Type B pancreatic cell (in vitro differentiated cells): ENCODE measurements around the gene HPGDS. TPM values are rescaled to one million over a fixed set of nuclear protein-coding genes. Genes with fewer than 3 reads are reported as not detected.

Experiments
- DNase-seq: peaks from one replicate; pipeline ENCODE4 v3.0.0; 2021; ENCODE audit warnings: mixed read lengths; ENCODE audit not compliant: unreplicated experiment; ENCODE audit errors: extremely low spot score
- H3K27ac Mint-ChIP-seq: 2 replicates; pipeline ENCODE4 v1.8.0; 2021; ENCODE audit warnings: mild to moderate bottlenecking, mixed read lengths
- H3K27me3 Mint-ChIP-seq: 2 replicates; pipeline ENCODE4 v1.8.0; 2021; ENCODE audit warnings: mixed read lengths
- H3K36me3 Mint-ChIP-seq: 2 replicates; pipeline ENCODE4 v1.8.0; 2021; ENCODE audit warnings: mixed read lengths
- H3K4me1 Mint-ChIP-seq: one replicate; pipeline ENCODE4 v1.8.0; 2021; ENCODE audit warnings: mixed read lengths; ENCODE audit not compliant: unreplicated experiment
- H3K4me3 Mint-ChIP-seq: 2 replicates; pipeline ENCODE4 v1.8.0; 2021; ENCODE audit warnings: mild to moderate bottlenecking, mixed read lengths
- H3K9me3 Mint-ChIP-seq: 2 replicates; pipeline ENCODE4 v1.8.0; 2021; ENCODE audit warnings: mixed read lengths
- CTCF ChIP-seq: fragments of 200-600 bp; sonication (generic); conservative IDR thresholded peaks from 2 replicates; pipeline ENCODE4 v1.5.0; 2021; ENCODE audit warnings: antibody characterized with exemption, mild to moderate bottlenecking
- total RNA-seq: library from RNA; stranded (reverse); gene quantifications from 2 replicates; pipeline ENCODE4 v1.2.1, GENCODE V29; 2021; ENCODE audit warnings: low replicate concordance

Gene HPGDS
- total RNA-seq, 1 donor from 2014 or later = not detected

GRCh38 chr4:94370533-94371254, 28.1 kb upstream of the HPGDS start:
- Mint-ChIP-seq H3K27ac (no peak overlapping the region), H3K4me3 (no peak overlapping the region), H3K9me3 (peaks cover 4% of the 10 kb centered on the region), H3K36me3 (no peaks in the 10 kb centered on the region), H3K4me1 (no peaks in the 10 kb centered on the region), H3K27me3 (peaks cover 41% of the 10 kb centered on the region)
- DNase-seq = no peak
- no peak for TF ChIP-seq CTCF

- peaks cover 4% of the 10 kb centered on the region for H3K9me3 Mint-ChIP-seq
- DNase-seq = no peak
- H3K27me3 Mint-ChIP-seq = peaks cover 38% of the 10 kb centered on the region
- no peak for TF ChIP-seq CTCF
- no peak overlapping the region for H3K27ac Mint-ChIP-seq
- no peaks in the 10 kb centered on the region for H3K36me3 Mint-ChIP-seq
- no peaks in the 10 kb centered on the region for H3K4me1 Mint-ChIP-seq
- no peak overlapping the region for H3K4me3 Mint-ChIP-seq
Observed at GRCh38 chr4:94369046-94369445, 26.4 kb upstream of the HPGDS start.

- no peak overlapping the region for H3K27ac Mint-ChIP-seq
- no peaks in the 10 kb centered on the region for H3K4me1 Mint-ChIP-seq
- peaks cover 4% of the 10 kb centered on the region for H3K9me3 Mint-ChIP-seq
- H3K27me3 Mint-ChIP-seq = peaks cover 41% of the 10 kb centered on the region
- H3K4me3 Mint-ChIP-seq = no peak overlapping the region
- no peak for DNase-seq
- H3K36me3 Mint-ChIP-seq = no peaks in the 10 kb centered on the region
- no peak for TF ChIP-seq CTCF
Observed at GRCh38 chr4:94368459-94368858, 25.8 kb upstream of the HPGDS start.

- Mint-ChIP-seq H3K4me3 (no peak overlapping the region), H3K27me3 (peaks cover 53% of the 10 kb centered on the region), H3K4me1 (no peaks in the 10 kb centered on the region), H3K36me3 (no peaks in the 10 kb centered on the region), H3K9me3 (peaks cover 4% of the 10 kb centered on the region), H3K27ac (no peak overlapping the region)
- DNase-seq = no peak
- no peak for TF ChIP-seq CTCF
Observed at GRCh38 chr4:94365304-94365703, 22.7 kb upstream of the HPGDS start.

- Mint-ChIP-seq H3K4me1 (no peaks in the 10 kb centered on the region), H3K9me3 (peaks cover 4% of the 10 kb centered on the region), H3K27ac (no peak overlapping the region), H3K27me3 (peaks cover 45% of the 10 kb centered on the region), H3K36me3 (no peaks in the 10 kb centered on the region), H3K4me3 (no peak overlapping the region)
- no peak for DNase-seq
- TF ChIP-seq CTCF = no peak
Observed at GRCh38 chr4:94364527-94364926, 21.9 kb upstream of the HPGDS start.
